Left lung (tissue), 10 donors: ENCODE results near the gene BCO1. TPM values are rescaled to one million over a fixed set of nuclear protein-coding genes. Genes with fewer than 3 reads are reported as not detected.

Source experiments
- ATAC-seq: fragments of 200-7000 bp; cut with Tn5 transposase; one replicate; pipeline ENCODE4 v1.9.1; 2020; ENCODE audit warnings: moderate library complexity
- DNase-seq, 4 donors: peaks; one replicate each; pipeline ENCODE4 v3.0.0-alpha.2; 2013 to 2020
- H3K27ac ChIP-seq, 2 donors: fragments of 200-600 bp; sonication (generic) in 1 of 2; one replicate each; pipeline versions ENCODE4 v1.5.0 to v1.8.0; 2020 to 2021
- H3K27me3 ChIP-seq, 2 donors: fragments of 200-600 bp; sonication (generic) in 1 of 2; one replicate each; pipeline versions ENCODE4 v1.5.0 to v1.8.0; 2020 to 2021
- H3K36me3 ChIP-seq, 2 donors: fragments of 200-600 bp; sonication (generic) in 1 of 2; one replicate each; pipeline versions ENCODE4 v1.5.0 to v1.8.0; 2020 to 2021
- H3K4me1 ChIP-seq, 2 donors: fragments of 200-600 bp; one replicate each; pipeline ENCODE4 v1.8.0; 2021
- H3K4me3 ChIP-seq, 2 donors: fragments of 200-600 bp; sonication (generic) in 1 of 2; one replicate each; pipeline versions ENCODE4 v1.5.0 to v1.8.0; 2020 to 2021; ENCODE audit warnings: mild to moderate bottlenecking in 1 of 2
- H3K9me3 ChIP-seq, 2 donors: fragments of 200-600 bp; sonication (generic) in 1 of 2; one replicate each; pipeline versions ENCODE4 v1.5.0 to v1.8.0; 2020 to 2021
- intact Hi-C, 2 donors: fragments of 100-400 bp; cut with DNase I; formaldehyde crosslinking; loops; one replicate each; pipeline versions ENCODE4 v1.11.2 to v1.14.2; 2022
- polyA plus RNA-seq, 6 donors: library from polyadenylated mRNA; unstranded; fragments of 120-200 nt; gene quantifications; one replicate each; pipeline ENCODE4 v1.2.1, GENCODE V29; 2013; ENCODE audit not compliant: insufficient read length in 6 of 6
- total RNA-seq, 2 donors: library from RNA; stranded (reverse); fragmentation: NEBNext Ultra II Directional; extraction: Animal tissue kit (Norgen Biotek cat#: 25700); gene quantifications; one replicate each; pipeline ENCODE4 v1.2.1, GENCODE V29; 2021
- TF ChIP-seq, protein P1 (sequence below), 2 donors: fragments of 200-600 bp; sonication (generic) in 1 of 2; IDR thresholded peaks; one replicate each; pipeline versions ENCODE4 v1.5.0 to v1.8.0; 2021; ENCODE audit warnings: antibody characterized with exemption in 2 of 2
- donor health status: DM: no; HTN: yes; CAD: no.
- donor health status: DM: no; HTN: no; CAD: no.

The BCO1 gene
- total and polyA plus RNA-seq, 8 donors: 0.38 to 0.81 (median 0.58) TPM; not detected in 1

DNA sequence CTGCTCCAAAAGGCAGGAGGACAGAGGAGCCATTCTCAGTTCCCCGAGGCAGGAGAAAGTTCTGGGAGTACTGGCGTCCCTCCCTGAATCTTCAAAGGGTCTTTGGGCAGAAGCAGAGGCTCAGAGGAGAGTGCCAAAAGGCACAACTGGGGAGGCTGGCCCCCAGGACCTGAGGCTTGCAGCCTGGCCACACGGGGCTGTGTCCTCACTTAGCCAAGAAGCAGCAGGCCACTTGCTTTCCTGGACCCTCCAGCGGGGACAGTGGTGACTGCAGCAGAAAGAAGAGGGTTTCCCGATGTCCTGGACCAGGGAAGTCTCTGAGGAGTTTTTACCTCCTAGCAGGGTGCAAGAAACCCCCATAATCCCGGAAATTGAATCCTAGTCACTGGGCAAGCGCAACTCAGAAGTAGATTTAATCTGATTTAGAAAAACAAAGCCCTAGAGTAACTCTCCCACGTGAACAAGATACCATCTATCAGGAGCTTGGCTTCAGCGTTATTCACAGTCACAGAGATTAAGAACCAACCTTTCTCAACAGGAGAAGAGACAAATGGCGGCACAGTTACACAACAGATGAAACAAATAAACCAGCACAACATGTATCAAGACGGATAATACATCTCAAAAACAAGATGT, 25.5 kb upstream of the BCO1 start:
- ATAC-seq: no peak
- TF ChIP-seq, protein P1, sequence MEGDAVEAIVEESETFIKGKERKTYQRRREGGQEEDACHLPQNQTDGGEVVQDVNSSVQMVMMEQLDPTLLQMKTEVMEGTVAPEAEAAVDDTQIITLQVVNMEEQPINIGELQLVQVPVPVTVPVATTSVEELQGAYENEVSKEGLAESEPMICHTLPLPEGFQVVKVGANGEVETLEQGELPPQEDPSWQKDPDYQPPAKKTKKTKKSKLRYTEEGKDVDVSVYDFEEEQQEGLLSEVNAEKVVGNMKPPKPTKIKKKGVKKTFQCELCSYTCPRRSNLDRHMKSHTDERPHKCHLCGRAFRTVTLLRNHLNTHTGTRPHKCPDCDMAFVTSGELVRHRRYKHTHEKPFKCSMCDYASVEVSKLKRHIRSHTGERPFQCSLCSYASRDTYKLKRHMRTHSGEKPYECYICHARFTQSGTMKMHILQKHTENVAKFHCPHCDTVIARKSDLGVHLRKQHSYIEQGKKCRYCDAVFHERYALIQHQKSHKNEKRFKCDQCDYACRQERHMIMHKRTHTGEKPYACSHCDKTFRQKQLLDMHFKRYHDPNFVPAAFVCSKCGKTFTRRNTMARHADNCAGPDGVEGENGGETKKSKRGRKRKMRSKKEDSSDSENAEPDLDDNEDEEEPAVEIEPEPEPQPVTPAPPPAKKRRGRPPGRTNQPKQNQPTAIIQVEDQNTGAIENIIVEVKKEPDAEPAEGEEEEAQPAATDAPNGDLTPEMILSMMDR (IDR thresholded peaks at IDR 0.05): no peak
- intact Hi-C loops: no loop called here

DNA sequence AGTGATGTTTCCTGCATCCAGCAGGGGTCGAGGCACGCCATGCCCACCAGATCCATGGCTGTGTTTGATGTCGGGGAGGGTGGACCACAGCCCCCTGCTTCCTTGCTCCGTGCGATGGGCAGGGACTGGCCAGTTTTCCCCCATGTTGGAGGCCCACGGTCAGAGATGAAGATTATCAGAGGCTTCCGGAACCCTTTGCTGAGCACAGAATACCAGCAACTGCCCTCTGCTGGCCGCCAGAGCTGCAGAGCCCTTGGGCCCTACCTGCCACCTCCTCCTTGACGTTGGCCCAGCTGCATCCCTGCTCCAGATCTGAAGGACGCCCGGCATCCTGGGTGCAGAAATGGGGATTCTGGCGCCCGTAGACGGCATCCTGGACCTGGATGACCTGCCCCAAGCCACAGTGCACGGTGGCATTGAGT, 23.7 kb upstream of the BCO1 start:
- Histone ChIP-seq H3K4me1 (no peaks in the 10 kb centered on the region), H3K36me3 (no peaks in the 10 kb centered on the region), H3K27me3 (peaks cover 0 to 22% of the 10 kb centered on the region in 2 donors), H3K27ac (no peak overlapping the region), H3K4me3 (no peak overlapping the region), H3K9me3 (no peaks in the 10 kb centered on the region)
- intact Hi-C loops: no loop called here
- DNase-seq (peak in 1 of 4 donors; percentile 10), ATAC-seq (peak; percentile 42)
- TF ChIP-seq, protein P1 (IDR thresholded peaks at IDR 0.05): peak in 1 of 2 donors; percentile 12

More for the DNA sequence above, 25.5 kb upstream of the BCO1 start:
- Histone ChIP-seq H3K27me3 (peaks cover 0 to 36% of the 10 kb centered on the region in 2 donors), H3K27ac (no peak overlapping the region), H3K4me3 (no peak overlapping the region), H3K9me3 (no peaks in the 10 kb centered on the region), H3K36me3 (no peaks in the 10 kb centered on the region), H3K4me1 (no peaks in the 10 kb centered on the region)
- DNase-seq: no peak

DNA sequence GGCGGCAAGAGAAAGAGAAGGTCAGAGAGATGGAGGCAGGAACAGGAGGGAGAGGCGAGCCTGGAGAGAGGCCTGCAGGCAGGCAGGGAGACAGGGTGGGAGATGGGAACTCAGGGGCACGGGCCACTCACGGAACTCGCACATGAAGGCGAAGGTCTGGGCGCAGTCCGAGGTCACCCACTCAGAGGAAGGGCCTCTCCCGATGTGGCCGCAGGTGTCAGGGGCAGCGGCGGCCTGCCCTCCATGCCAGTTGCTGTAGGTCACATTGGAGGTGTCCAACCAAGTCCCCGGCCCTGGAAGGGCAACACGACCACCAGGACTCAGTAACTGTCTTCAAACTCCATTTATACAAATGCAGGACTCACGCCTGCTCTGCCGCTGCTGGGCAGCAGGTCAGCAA, 22.4 kb upstream of the BCO1 start:
- Histone ChIP-seq H3K27me3 (peaks cover 0 to 17% of the 10 kb centered on the region in 2 donors), H3K36me3 (no peaks in the 10 kb centered on the region), H3K4me1 (no peaks in the 10 kb centered on the region), H3K9me3 (no peaks in the 10 kb centered on the region), H3K4me3 (no peak overlapping the region), H3K27ac (no peak overlapping the region)
- TF ChIP-seq, protein P1 (IDR thresholded peaks at IDR 0.05): no peak
- intact Hi-C loops: no loop called here
- ATAC-seq (no peak), DNase-seq (peak in 1 of 4 donors; percentile 77)

DNA sequence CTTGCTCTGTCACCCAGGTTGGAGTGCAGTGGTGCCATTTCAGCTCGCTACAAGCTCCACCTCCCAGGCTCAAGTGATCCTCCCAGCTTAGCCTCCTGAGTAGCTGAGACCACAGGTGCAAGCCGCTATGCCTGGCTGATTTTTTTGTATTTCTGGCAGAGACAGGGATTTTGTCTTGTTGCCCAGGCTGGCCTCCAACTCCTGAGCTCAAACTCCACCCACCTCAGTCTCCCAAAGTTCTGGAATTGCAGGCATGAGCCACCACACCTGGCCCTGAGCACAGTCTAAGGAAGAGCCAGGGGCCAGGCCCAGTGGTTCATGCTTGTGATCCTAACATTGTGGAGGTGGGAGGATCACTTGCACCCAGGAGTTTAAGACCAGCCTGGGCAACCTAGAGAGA, 21.8 kb upstream of the BCO1 start:
- Histone ChIP-seq H3K27ac (no peak overlapping the region), H3K4me1 (no peaks in the 10 kb centered on the region), H3K4me3 (no peak overlapping the region), H3K36me3 (no peaks in the 10 kb centered on the region), H3K9me3 (no peaks in the 10 kb centered on the region), H3K27me3 (peaks cover 0 to 11% of the 10 kb centered on the region in 2 donors)
- no peak for DNase-seq
- TF ChIP-seq, protein P1 (IDR thresholded peaks at IDR 0.05): no peak
- no peak for ATAC-seq
- intact Hi-C loops: no loop called here

DNA sequence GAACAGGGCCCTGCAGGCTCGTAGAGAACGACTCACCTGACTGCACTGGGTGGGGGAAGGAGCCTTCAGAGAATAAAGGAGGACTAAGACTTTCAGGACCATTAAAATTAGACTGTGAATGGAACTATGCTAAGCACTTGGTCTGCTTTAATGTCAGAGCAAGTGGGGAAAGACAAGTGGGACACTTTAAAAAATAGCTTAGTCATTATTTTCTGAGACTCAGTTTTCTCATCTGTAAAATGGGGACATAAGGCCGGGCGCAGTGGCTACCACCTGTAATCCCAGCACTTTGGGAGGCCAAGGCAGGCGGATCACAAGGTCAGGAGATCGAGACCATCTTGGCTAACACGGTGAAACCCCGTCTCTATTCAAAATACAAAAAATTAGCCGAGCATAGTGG, 19.3 kb upstream of the BCO1 start:
- H3K9me3 ChIP-seq: no peaks in the 10 kb centered on the region
- H3K36me3 ChIP-seq: no peaks in the 10 kb centered on the region
- H3K4me1 ChIP-seq: no peaks in the 10 kb centered on the region
- H3K4me3 ChIP-seq: no peak overlapping the region
- no peak for ATAC-seq
- DNase-seq: no peak
- H3K27me3 ChIP-seq: peaks cover 0 to 4% of the 10 kb centered on the region in 2 donors
- intact Hi-C loops: no loop called here
- TF ChIP-seq, protein P1 (IDR thresholded peaks at IDR 0.05): no peak
- no peak overlapping the region for H3K27ac ChIP-seq
